ENCODE data around the gene GSTA4.

- TF ChIP-seq CREB5 (CRISPR knock-in tag; IDR thresholded peaks at IDR 0.05; ENCODE audit: low read depth) (no peak), ZFP30 (CRISPR knock-in tag; IDR thresholded peaks at IDR 0.05) (no peak), GLIS3 (CRISPR knock-in tag; IDR thresholded peaks at IDR 0.05) (no peak), PPARA (CRISPR knock-in tag; IDR thresholded peaks at IDR 0.05; ENCODE audit: borderline replicate concordance) (no peak), ZFP3 (CRISPR knock-in tag; IDR thresholded peaks at IDR 0.05) (no peak), ZC3H10 (CRISPR knock-in tag; IDR thresholded peaks at IDR 0.05) (no peak), ZNF565 (CRISPR knock-in tag; conservative IDR thresholded peaks at IDR 0.05; ENCODE audit: low read depth) (no peak), TOX (CRISPR knock-in tag; IDR thresholded peaks at IDR 0.05; ENCODE audit: borderline replicate concordance) (no peak), OSR1 (CRISPR knock-in tag; IDR thresholded peaks at IDR 0.05) (no peak), ARNTL (CRISPR knock-in tag; IDR thresholded peaks at IDR 0.05; ENCODE audit: borderline replicate concordance, low read depth) (no peak), ZNF8 (CRISPR knock-in tag; IDR thresholded peaks at IDR 0.05) (no peak), TCF4 (CRISPR knock-in tag; IDR thresholded peaks at IDR 0.05; ENCODE audit: borderline replicate concordance) (no peak)
- TF ChIP-seq, protein P1, sequence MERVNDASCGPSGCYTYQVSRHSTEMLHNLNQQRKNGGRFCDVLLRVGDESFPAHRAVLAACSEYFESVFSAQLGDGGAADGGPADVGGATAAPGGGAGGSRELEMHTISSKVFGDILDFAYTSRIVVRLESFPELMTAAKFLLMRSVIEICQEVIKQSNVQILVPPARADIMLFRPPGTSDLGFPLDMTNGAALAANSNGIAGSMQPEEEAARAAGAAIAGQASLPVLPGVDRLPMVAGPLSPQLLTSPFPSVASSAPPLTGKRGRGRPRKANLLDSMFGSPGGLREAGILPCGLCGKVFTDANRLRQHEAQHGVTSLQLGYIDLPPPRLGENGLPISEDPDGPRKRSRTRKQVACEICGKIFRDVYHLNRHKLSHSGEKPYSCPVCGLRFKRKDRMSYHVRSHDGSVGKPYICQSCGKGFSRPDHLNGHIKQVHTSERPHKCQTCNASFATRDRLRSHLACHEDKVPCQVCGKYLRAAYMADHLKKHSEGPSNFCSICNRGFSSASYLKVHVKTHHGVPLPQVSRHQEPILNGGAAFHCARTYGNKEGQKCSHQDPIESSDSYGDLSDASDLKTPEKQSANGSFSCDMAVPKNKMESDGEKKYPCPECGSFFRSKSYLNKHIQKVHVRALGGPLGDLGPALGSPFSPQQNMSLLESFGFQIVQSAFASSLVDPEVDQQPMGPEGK (CRISPR knock-in tag; IDR thresholded peaks at IDR 0.05; ENCODE audit: borderline replicate concordance) = no peak
- TF ChIP-seq, protein P2, sequence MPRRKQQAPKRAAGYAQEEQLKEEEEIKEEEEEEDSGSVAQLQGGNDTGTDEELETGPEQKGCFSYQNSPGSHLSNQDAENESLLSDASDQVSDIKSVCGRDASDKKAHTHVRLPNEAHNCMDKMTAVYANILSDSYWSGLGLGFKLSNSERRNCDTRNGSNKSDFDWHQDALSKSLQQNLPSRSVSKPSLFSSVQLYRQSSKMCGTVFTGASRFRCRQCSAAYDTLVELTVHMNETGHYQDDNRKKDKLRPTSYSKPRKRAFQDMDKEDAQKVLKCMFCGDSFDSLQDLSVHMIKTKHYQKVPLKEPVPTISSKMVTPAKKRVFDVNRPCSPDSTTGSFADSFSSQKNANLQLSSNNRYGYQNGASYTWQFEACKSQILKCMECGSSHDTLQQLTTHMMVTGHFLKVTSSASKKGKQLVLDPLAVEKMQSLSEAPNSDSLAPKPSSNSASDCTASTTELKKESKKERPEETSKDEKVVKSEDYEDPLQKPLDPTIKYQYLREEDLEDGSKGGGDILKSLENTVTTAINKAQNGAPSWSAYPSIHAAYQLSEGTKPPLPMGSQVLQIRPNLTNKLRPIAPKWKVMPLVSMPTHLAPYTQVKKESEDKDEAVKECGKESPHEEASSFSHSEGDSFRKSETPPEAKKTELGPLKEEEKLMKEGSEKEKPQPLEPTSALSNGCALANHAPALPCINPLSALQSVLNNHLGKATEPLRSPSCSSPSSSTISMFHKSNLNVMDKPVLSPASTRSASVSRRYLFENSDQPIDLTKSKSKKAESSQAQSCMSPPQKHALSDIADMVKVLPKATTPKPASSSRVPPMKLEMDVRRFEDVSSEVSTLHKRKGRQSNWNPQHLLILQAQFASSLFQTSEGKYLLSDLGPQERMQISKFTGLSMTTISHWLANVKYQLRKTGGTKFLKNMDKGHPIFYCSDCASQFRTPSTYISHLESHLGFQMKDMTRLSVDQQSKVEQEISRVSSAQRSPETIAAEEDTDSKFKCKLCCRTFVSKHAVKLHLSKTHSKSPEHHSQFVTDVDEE (CRISPR knock-in tag; IDR thresholded peaks at IDR 0.05) = no peak
Measured at GRCh38 chr6:52931351-52931750, 63.7 kb downstream of the GSTA4 start.

Data from SK-N-SH treated with all-trans-retinoic acid at 6 μM for 48 hours (cell line).